K562 (cell line): ENCODE measurements around the gene GMDS. TPM values are rescaled to one million over a fixed set of nuclear protein-coding genes. Genes with fewer than 3 reads are reported as not detected.

Experiments
- CBFA2T2 ChIP-seq: fragments of 450-650 bp; conservative IDR thresholded peaks from 2 replicates; pipeline ENCODE4 v1.6.1; 2017; ENCODE audit warnings: mild to moderate bottlenecking
- FOS ChIP-seq: IDR thresholded peaks from 3 replicates; pipeline ENCODE4 v1.6.1; 2011; ENCODE audit not compliant: insufficient read length; ENCODE audit errors: extremely low read depth
- HNRNPLL ChIP-seq: fragments of 200-400 bp; formaldehyde crosslinking; IDR thresholded peaks from 2 replicates; pipeline ENCODE4 v1.6.1; 2017; ENCODE audit warnings: low read length, low read depth, mild to moderate bottlenecking; ENCODE audit not compliant: poor library complexity, severe bottlenecking
- polyA plus RNA-seq, 8 experiments: library from polyadenylated mRNA; depleted of rRNA in 4 of 8; stranded (reverse) in 5 of 8; unstranded in 3 of 8; fragments of >200 nt; fragmentation: Nextera tagmentation in 2 of 8; fragmentation: Illumina TruSeq in 1 of 8; extraction: Ambion mirVana in 2 of 8; extraction: Trizol in 1 of 8; gene quantifications; 2 replicates each; pipeline versions ENCODE4 v1.2.1 to v1.2.3, GENCODE V29; 2011 to 2014; ENCODE audit warnings: inconsistent platforms in 1 of 8, missing spikeins in 1 of 8
- total RNA-seq, 7 experiments: library from RNA; depleted of rRNA in 6 of 7; stranded (reverse); fragments of >200 nt in 6 of 7; fragmentation: Illumina TruSeq in 2 of 7; extraction: Trizol in 2 of 7; gene quantifications; 2 replicates each; pipeline versions ENCODE4 v1.2.1 to v1.2.3, GENCODE V29; 2011 to 2021; ENCODE audit warnings: low replicate concordance in 1 of 7
- TF ChIP-seq, protein P1 (sequence below): sonication (generic); formaldehyde crosslinking; IDR thresholded peaks from 2 replicates; pipeline ENCODE4 v1.8.0; 2023; ENCODE audit warnings: missing genetic modification reagents, mild to moderate bottlenecking, borderline replicate concordance

The GMDS gene
- total and polyA plus RNA-seq, 9 of the 15 experiments (the other 6 are each of a cell fraction or from before 2014, with no cell fraction given): 0.48 to 31.8 (median 13.4) TPM

DNA sequence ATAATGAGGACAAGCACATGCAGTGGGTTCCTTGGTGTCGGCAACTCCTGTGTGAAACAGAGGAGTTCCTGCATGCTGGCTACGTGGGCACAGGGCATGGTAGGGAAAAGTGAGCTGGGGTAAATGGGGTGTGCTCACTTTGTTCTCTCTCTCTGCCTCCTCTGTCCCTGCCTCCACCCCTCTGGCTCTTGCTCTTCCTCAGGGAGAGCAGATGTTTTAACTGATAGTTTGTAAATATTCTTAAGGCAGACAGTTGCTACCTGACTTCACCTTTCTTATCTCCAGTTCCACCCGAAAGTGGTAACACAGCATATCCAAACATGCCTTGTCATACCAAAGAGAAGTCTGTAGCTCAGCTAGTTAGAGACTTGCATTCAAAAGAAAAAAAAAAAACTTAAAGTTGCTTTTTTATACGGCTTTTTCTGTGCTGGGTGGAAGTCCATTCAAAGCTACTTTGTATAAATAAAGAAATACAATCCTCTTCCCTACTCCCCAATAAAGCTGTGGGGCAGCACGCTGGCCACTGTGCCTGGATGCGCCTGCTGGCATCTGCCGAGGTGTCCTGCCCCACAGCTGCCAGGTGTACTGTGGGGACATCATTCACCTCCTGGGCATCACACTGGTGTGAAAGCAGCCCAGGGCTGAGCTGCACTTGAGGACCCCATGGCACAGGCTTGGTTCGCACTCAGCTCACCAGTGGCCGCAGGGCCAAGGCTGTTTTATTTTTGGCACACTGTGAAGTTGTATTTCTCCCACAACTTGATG lies 542.1 kb downstream of the GMDS start (continued):
- TF ChIP-seq, protein P1, sequence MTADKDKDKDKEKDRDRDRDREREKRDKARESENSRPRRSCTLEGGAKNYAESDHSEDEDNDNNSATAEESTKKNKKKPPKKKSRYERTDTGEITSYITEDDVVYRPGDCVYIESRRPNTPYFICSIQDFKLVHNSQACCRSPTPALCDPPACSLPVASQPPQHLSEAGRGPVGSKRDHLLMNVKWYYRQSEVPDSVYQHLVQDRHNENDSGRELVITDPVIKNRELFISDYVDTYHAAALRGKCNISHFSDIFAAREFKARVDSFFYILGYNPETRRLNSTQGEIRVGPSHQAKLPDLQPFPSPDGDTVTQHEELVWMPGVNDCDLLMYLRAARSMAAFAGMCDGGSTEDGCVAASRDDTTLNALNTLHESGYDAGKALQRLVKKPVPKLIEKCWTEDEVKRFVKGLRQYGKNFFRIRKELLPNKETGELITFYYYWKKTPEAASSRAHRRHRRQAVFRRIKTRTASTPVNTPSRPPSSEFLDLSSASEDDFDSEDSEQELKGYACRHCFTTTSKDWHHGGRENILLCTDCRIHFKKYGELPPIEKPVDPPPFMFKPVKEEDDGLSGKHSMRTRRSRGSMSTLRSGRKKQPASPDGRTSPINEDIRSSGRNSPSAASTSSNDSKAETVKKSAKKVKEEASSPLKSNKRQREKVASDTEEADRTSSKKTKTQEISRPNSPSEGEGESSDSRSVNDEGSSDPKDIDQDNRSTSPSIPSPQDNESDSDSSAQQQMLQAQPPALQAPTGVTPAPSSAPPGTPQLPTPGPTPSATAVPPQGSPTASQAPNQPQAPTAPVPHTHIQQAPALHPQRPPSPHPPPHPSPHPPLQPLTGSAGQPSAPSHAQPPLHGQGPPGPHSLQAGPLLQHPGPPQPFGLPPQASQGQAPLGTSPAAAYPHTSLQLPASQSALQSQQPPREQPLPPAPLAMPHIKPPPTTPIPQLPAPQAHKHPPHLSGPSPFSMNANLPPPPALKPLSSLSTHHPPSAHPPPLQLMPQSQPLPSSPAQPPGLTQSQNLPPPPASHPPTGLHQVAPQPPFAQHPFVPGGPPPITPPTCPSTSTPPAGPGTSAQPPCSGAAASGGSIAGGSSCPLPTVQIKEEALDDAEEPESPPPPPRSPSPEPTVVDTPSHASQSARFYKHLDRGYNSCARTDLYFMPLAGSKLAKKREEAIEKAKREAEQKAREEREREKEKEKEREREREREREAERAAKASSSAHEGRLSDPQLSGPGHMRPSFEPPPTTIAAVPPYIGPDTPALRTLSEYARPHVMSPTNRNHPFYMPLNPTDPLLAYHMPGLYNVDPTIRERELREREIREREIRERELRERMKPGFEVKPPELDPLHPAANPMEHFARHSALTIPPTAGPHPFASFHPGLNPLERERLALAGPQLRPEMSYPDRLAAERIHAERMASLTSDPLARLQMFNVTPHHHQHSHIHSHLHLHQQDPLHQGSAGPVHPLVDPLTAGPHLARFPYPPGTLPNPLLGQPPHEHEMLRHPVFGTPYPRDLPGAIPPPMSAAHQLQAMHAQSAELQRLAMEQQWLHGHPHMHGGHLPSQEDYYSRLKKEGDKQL (CRISPR knock-in tag): no peak
- TF ChIP-seq HNRNPLL: no peak
- no peak for TF ChIP-seq FOS
- TF ChIP-seq CBFA2T2: peak; percentile 83
